Measurements from ENCODE around the gene CHCHD3. TPM values are rescaled to one million over a fixed set of nuclear protein-coding genes. Genes with fewer than 3 reads are reported as not detected.
"Not testable (repeated sequence)": the region's sequence is repeated elsewhere in the genome, so short reads cannot be mapped to it uniquely, and the experiment has no call there.

CHCHD3 gene
- total RNA-seq, 1 donor from 2014 or later, result 113 TPM

- no peak for DNase-seq (ENCODE audit: low read depth)
These were observed 128.4 kb downstream of the CHCHD3 start for GRCh38 chr7:132953468-132953867.

DNA sequence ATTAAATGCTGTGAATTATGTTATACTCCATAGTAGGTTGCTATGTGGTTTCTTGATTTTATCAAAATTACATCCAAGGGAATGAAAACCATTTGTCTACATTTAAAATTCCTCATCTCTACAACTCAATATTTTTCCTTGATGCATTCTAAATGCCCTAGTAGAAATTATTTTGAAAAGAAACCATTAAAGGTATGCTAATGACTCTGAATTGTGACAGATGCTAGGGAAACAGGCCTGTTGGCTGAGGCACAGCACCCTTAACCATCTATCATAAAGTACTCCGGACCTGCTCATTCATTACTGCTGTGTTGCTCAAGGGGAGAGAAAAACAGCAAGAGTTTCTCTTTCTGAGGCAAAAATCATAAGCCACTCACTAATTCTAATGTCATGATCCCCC is 131.2 kb downstream of the CHCHD3 start:
- DNase-seq (ENCODE audit: low read depth), result no peak

GRCh38 chr7:132947011-132947410 is 134.9 kb downstream of the CHCHD3 start:
- DNase-seq (ENCODE audit: low read depth), result no peak

GRCh38 chr7:132944774-132945173 is 137.1 kb downstream of the CHCHD3 start:
- no peak for DNase-seq (ENCODE audit: low read depth)

- no peak for DNase-seq (ENCODE audit: low read depth)
These were observed 138.2 kb downstream of the CHCHD3 start for GRCh38 chr7:132943645-132944044.

GRCh38 chr7:132942701-132943100 is 139.2 kb downstream of the CHCHD3 start:
- no peak for DNase-seq (ENCODE audit: low read depth)

- DNase-seq (ENCODE audit: low read depth), result no peak
These were observed 140.0 kb downstream of the CHCHD3 start for GRCh38 chr7:132941905-132942304.

- DNase-seq (ENCODE audit: low read depth), result no peak
These were observed 140.5 kb downstream of the CHCHD3 start for GRCh38 chr7:132941428-132941827.

- peak; percentile 19 for DNase-seq (ENCODE audit: low read depth)
These were observed 141.8 kb downstream of the CHCHD3 start for GRCh38 chr7:132940084-132940483.

GRCh38 chr7:132939495-132939894 is 142.4 kb downstream of the CHCHD3 start:
- no peak for DNase-seq (ENCODE audit: low read depth)

DNA sequence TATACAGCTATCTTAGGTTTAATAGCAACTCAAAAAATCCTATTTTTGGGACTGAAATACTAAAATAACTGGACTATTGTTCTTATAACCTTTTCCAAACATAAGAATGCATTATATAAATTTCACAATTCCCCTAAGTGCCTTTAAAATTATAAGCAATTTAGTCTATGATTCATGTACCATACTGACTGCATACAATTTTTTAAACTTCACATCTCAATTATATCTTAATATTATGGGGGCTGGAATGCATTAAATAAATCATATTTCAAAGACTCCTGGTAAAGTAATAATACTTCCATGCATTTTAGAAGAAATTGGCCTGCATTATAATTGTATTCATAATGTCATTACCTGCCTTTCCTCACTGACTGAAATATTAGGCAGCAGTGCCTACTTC is 144.6 kb downstream of the CHCHD3 start:
- no peak for DNase-seq (ENCODE audit: low read depth)

DNA sequence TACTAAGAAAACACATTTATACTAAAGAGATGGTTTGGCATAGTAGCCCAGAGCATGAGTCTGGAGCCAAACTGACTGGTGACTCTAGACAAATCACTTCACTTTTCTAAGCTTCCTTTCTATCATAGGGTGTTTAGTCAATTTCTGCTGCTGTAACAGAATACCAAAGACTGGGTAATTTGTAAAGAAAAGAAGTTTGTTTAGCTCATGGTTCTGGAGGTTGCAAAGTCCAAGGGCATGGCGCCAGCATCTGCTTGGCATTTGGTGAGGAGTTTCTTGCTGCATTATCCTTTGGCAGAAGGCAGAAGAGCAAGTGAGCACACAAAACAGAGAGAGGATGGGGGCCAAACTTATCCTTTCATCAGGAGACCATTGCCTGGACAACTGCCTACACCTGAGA is 146.3 kb downstream of the CHCHD3 start:
- no peak for DNase-seq (ENCODE audit: low read depth)

DNA sequence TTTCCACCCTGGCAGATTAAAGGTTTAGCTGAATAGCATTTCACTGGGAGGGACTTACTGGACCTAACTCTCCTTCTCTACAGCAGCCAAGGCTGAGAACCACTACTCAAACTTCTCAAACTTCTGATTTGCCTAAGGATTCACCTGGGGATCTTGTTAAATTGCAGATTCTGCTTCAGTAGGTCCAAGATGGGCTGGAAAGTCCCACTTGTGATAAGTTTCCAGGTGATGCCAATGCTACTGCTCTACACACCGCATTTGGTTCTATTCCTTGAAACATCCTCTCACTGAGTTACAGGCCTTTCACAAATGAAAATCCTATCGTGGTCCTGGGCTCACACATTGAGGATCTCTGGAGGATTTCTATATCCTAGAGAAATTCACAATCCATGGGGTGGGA is 147.9 kb downstream of the CHCHD3 start:
- DNase-seq (ENCODE audit: low read depth), result no peak

- DNase-seq (ENCODE audit: low read depth), result peak; percentile 81
These were observed 148.8 kb downstream of the CHCHD3 start for GRCh38 chr7:132933072-132933458.

DNA sequence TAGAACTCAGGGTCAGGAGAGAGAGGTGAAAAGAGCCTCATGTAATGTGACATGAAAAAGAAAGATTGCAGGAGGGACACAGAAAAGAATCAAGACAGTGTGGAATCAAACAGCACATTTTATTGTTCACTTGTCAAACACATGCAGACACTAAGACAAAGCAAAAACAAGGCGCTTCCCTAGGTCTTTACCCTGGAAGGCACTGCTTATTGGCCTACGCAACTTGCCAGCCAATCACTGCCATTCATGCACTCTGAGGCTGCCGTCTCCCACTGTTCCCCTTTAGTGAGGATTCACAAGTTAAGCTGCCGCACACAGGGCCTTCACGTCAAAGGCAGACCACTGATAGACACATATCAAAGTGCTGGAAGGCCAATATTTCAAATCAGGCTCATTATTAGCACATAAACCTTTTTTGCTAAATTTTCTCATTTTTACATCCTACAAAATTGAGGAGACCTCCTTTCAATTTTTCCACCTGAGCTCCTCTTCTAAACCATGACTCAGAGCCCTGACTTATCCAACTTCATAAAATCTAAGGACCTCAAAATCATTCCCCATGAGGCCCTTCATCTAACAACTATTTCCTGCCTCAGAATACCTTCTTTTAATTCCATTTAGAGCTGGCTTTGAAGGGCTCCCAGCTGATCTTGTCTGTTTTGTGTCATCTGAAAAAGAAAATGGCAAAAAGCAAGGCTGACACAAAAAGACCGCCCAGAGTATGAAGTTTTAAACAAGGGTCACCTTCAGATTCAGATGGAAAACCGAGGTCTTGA is 149.4 kb downstream of the CHCHD3 start:
- no peak for DNase-seq (ENCODE audit: low read depth)

DNA sequence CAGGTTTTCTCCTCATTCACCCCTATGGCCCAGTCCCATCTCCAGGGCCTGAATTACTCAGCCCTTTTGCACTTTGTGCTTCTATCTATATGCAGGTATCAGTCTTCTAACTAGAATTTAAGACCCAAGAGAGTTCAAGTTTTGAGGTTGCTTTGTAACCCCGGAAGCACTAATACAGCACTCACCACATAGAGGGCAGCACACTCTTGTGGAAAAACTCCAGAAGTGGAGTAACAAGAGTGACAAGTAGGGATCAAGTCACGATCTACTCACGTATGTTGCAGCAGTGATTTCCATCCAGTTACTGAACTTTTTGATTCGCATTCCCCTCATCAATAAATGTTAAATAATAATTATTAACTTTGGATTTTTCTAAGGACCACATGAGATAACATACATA is 151.0 kb downstream of the CHCHD3 start:
- DNase-seq (ENCODE audit: low read depth), result peak; percentile 19

DNA sequence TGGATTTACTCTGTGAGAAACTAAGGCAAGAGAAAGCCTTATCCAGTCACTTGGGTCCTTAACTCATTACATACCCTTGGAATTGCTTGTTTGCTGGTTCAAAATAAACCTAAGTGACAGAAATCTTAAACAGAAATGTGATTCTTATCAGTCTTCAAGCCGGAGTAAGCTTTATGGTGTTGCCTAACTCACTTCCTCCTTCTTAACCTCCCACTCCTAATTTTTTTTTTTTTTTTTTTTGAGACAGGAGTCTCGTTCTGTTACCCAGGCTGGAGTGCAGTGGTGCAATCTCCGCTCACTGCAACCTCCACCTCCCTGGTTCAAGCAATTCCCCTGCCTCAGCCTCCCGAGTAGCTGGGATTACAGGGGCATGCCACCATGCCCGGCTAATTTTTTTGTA is 151.9 kb downstream of the CHCHD3 start:
- DNase-seq (ENCODE audit: low read depth), result not testable (repeated sequence)

DNA sequence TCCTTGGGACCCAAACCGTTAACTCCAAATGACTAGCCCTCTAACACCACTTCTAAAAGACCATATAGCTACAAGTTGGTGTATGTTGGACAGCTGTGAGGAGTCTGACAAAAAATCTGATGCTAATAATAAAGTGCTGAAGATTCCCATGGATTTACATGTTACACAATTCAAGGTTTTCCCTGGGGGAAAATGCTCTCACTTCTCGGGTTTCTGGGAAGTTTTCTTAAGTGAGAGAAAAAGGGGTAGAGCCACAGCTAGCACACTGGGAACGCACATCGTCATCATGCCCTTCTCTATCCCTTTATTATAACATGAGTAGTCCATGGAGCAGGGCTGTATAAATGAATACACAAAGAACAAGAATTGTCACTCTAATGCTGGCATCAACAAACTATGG is 162.1 kb downstream of the CHCHD3 start:
- no peak for DNase-seq (ENCODE audit: low read depth)

- peak; percentile 91 for DNase-seq (ENCODE audit: low read depth)
These were observed 166.2 kb downstream of the CHCHD3 start for GRCh38 chr7:132915647-132916046.

GRCh38 chr7:132910657-132911056 is 171.2 kb downstream of the CHCHD3 start:
- DNase-seq (ENCODE audit: low read depth), result no peak

DNA sequence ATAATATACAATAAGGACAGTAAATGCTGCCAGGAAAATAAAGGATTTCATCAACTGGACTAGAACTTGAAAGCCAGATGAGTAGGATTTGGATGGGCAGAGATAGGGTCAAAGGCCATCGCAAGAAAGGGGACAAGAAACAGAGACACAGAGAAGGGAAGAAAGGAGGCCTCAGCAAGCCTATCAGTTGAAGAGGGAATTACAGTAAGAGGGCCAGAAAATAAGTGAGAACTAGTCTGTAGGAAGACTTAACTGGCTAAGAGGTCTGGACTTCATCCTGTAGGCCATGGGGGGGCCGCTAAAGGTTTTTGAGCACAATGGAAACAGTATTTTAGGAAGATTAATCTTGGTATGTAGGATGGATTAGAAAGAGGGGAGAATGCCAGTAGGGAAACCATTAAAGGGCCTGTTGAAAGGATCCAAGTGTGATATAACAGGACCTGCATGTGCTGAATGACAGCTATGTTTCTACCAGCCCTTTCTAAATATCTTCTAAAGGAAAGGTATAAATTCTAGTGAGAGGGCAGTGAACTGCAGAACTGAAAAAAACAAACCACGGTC is 174.4 kb downstream of the CHCHD3 start:
- no peak for DNase-seq (ENCODE audit: low read depth)

- DNase-seq (ENCODE audit: low read depth), result no peak
These were observed 175.6 kb downstream of the CHCHD3 start for GRCh38 chr7:132906193-132906835.

DNA sequence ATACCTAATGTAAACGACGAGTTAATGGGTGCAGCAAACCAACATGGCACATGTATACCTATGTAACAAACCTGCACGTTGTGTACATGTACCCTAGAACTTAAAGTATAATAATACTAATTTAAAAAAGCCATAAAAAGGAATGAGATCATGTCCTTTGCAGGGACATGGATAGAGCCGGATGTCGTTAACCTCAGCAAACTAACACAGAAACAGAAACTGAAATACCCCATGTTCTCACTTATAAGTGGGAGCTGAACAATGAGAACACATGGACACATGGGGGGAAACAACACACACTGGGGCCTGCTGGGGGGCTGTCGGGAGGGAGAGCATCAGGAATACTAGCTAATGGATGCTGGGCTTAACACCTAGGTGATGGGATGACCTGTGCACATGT is 176.8 kb downstream of the CHCHD3 start:
- not testable (repeated sequence) for DNase-seq (ENCODE audit: low read depth)
